K562 (cell line): Measurements from ENCODE around the gene ARR3. TPM values are rescaled to one million over a fixed set of nuclear protein-coding genes. Genes with fewer than 3 reads are reported as not detected.
"Not testable (repeated sequence)": the region's sequence is repeated elsewhere in the genome, so short reads cannot be mapped to it uniquely, and the experiment has no call there.

Experiments used
- ATAC-seq: fragments of 200-7000 bp; cut with Tn5 transposase; 3 replicates; pipeline ENCODE4 v1.9.1; 2020; ENCODE audit warnings: moderate library complexity
- BruUV-seq: library from RNA; stranded (reverse); fragments of 400-500 nt; replicated peaks from 2 replicates; lab custom pipeline; 2021; lab: Mats Ljungman, UMichigan
- CTCF ChIA-PET: fragments of 300-600 bp; formaldehyde crosslinking; extraction: SDS; loops from one replicate; lab custom pipeline; 2021; ENCODE audit warnings: low intra/inter-chr PET ratio; lab: Yijun Ruan, JAX
- POLR2A ChIA-PET: fragments of 300-600, 350-650 bp; sonication (Branson Sonifier 250); formaldehyde crosslinking; extraction: SDS; loops from one replicate; lab custom pipeline; 2021; ENCODE audit warnings: antibody characterized with exemption, inconsistent platforms; lab: Yijun Ruan, JAX
- DNase-seq, 4 experiments: peaks; one replicate each; pipeline versions ENCODE4 v3.0.0 to v3.0.0-alpha.2; 2011 to 2018; ENCODE audit warnings: low spot score in 3 of 4, mixed read lengths in 3 of 4; ENCODE audit errors: extremely low read depth in 1 of 4
- FAIRE-seq: peaks from 2 replicates; lab custom pipeline; 2011; peaks lifted over from hg19 to GRCh38; lab: Jason Lieb, UNC
- H2AFZ ChIP-seq: 2 replicates; pipeline ENCODE4 v1.6.0; 2011; ENCODE audit warnings: low read depth, low read length, control low read depth, inconsistent platforms
- H3K27ac ChIP-seq: fragments of 200-600 bp; 3 replicates; pipeline ENCODE4 v1.8.0; 2011; ENCODE audit warnings: low read depth, mild to moderate bottlenecking, control low read depth, inconsistent platforms, low read length, moderate library complexity, mixed read lengths; ENCODE audit errors: extremely low read depth
- H3K27me3 ChIP-seq, 2 experiments: fragments of 300-600 bp in 1 of 2; 2 replicates in 1 of 2; 3 replicates in 1 of 2; pipeline versions ENCODE4 v1.6.0 to v1.8.0; 2011; ENCODE audit warnings: inconsistent platforms in 2 of 2, low read length in 2 of 2, mild to moderate bottlenecking in 1 of 2, mixed read lengths in 1 of 2, moderate library complexity in 1 of 2; ENCODE audit not compliant: control insufficient read depth in 2 of 2, insufficient read depth in 2 of 2
- H3K36me3 ChIP-seq: fragments of 300-600 bp; 3 replicates; pipeline ENCODE4 v1.8.0; 2011; ENCODE audit warnings: mild to moderate bottlenecking, low read length, inconsistent platforms; ENCODE audit not compliant: control insufficient read depth, insufficient read depth
- H3K4me1 ChIP-seq, 2 experiments: fragments of 200-600 bp in 1 of 2; replicated peaks in 1 of 2; 2 replicates in 1 of 2; 3 replicates in 1 of 2; pipeline versions ENCODE4 v1.5.1 to v1.8.0; 2011; ENCODE audit warnings: inconsistent platforms in 2 of 2, low read length in 2 of 2, mild to moderate bottlenecking in 1 of 2, mixed read lengths in 1 of 2, moderate library complexity in 1 of 2; ENCODE audit not compliant: control insufficient read depth in 2 of 2, insufficient read depth in 2 of 2
- H3K4me2 ChIP-seq: 2 replicates; pipeline ENCODE4 v1.6.1; 2011; ENCODE audit warnings: low read length, control low read depth, inconsistent platforms, mixed read lengths; ENCODE audit not compliant: insufficient read depth
- H3K4me3 ChIP-seq: fragments of 200-600 bp; sonication (generic), shearing (Covaris generic); 2 replicates; pipeline ENCODE4 v1.5.1; 2016; ENCODE audit warnings: control low read depth, inconsistent platforms
- H3K79me2 ChIP-seq: fragments of 200-600 bp; 3 replicates; pipeline ENCODE4 v1.8.0; 2011; ENCODE audit warnings: low read length, inconsistent platforms; ENCODE audit not compliant: control insufficient read depth, insufficient read depth
- H3K9ac ChIP-seq, 2 experiments: 2 replicates each; pipeline versions ENCODE4 v1.6.0 to v1.6.1; 2011; ENCODE audit warnings: low read depth in 2 of 2, low read length in 2 of 2, control low read depth in 1 of 2, inconsistent platforms in 1 of 2, mild to moderate bottlenecking in 1 of 2, mixed read lengths in 1 of 2; ENCODE audit not compliant: insufficient read depth in 1 of 2
- H3K9me1 ChIP-seq: one replicate; pipeline ENCODE4 v1.6.0; 2011; ENCODE audit warnings: inconsistent platforms, mild to moderate bottlenecking, low read length, moderate library complexity; ENCODE audit not compliant: control insufficient read depth, insufficient read depth
- H3K9me3 ChIP-seq: replicated peaks from 2 replicates; pipeline ENCODE4 v1.5.1; 2011; ENCODE audit warnings: low read depth, low read length, inconsistent platforms; ENCODE audit not compliant: control insufficient read depth, insufficient read depth
- H4K20me1 ChIP-seq: replicated peaks from 2 replicates; pipeline ENCODE4 v1.6.1; 2011; ENCODE audit warnings: low read length, inconsistent platforms, mixed read lengths; ENCODE audit not compliant: control insufficient read depth, insufficient read depth
- ELF2 ChIP-seq: fragments of 250-450 bp; sonication (Bioruptor Pico); IDR thresholded peaks from 2 replicates; pipeline ENCODE4 v1.5.0; 2021; ENCODE audit warnings: mild to moderate bottlenecking
- XRCC4 ChIP-seq: IDR thresholded peaks from one replicate; pipeline ENCODE4 v1.6.1; 2011; ENCODE audit not compliant: insufficient read depth, insufficient read length; ENCODE audit errors: extremely low read depth
- ZNF347 ChIP-seq: fragments of 450-650 bp; formaldehyde crosslinking; IDR thresholded peaks from 2 replicates; pipeline ENCODE4 v1.4.0; 2020; ENCODE audit warnings: low read depth, mild to moderate bottlenecking, moderate library complexity
- ZNF384 ChIP-seq: IDR thresholded peaks from 2 replicates; pipeline ENCODE4 v1.6.1; 2012; ENCODE audit warnings: low read depth, low read length, improper control_type of control experiment
- WGBS: fragments of 100-300 bp; shearing (Covaris generic); methylation state at CpG from one replicate; pipeline ENCODE4 v1.1.6; 2016; ENCODE audit warnings: low coverage, mixed read lengths; ENCODE audit not compliant: insufficient coverage; ENCODE audit errors: missing lambda C conversion rate; 5-methylcytosine and 5-hydroxymethylcytosine counted together
- in situ Hi-C: fragments of 300-500 bp; cut with MboI; formaldehyde crosslinking; loops from 4 replicates; pipeline ENCODE4 v1.15.0; 2018; ENCODE audit warnings: inconsistent platforms, mixed read lengths
- intact Hi-C: fragments of 100-400 bp; cut with micrococcal nuclease; formaldehyde crosslinking; loops from 2 replicates; pipeline ENCODE4 v1.14.2; 2022
- polyA plus RNA-seq, 8 experiments: library from polyadenylated mRNA; depleted of rRNA in 4 of 8; stranded (reverse) in 5 of 8; unstranded in 3 of 8; fragments of >200 nt; fragmentation: Nextera tagmentation in 2 of 8; fragmentation: Illumina TruSeq in 1 of 8; extraction: Ambion mirVana in 2 of 8; extraction: Trizol in 1 of 8; gene quantifications; 2 replicates each; pipeline versions ENCODE4 v1.2.1 to v1.2.3, GENCODE V29; 2011 to 2014; ENCODE audit warnings: inconsistent platforms in 1 of 8, missing spikeins in 1 of 8
- total RNA-seq, 7 experiments: library from RNA; depleted of rRNA in 6 of 7; stranded (reverse); fragments of >200 nt in 6 of 7; fragmentation: Illumina TruSeq in 2 of 7; extraction: Trizol in 2 of 7; gene quantifications; 2 replicates each; pipeline versions ENCODE4 v1.2.1 to v1.2.3, GENCODE V29; 2011 to 2021; ENCODE audit warnings: low replicate concordance in 1 of 7
- TF ChIP-seq, protein P1 (sequence below): IDR thresholded peaks from 2 replicates; pipeline ENCODE4 v1.6.1; 2011; ENCODE audit not compliant: insufficient read length; ENCODE audit errors: extremely low read depth

Gene ARR3
- total and polyA plus RNA-seq, 9 of the 15 experiments (the other 6 are each of a cell fraction or from before 2014, with no cell fraction given), result not detected

DNA sequence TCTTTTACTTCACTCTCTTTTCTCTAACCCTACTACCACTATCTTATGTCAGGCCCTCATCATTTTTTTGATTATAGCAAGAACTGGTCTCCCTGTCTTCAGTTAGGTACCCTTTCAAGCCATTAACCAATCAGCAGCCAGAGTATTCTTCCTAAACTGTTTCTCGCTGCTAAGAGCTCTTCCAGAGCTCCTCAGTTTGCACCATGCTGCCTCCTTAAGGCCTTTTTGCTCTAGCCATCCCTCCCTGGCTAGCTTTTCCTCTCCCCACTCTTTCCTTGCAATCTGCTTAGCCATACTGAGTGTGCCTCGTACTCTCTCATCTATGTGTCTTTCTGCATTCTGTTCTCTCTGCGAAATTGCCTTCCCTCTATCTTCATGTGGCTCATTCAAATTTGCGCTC, 54.6 kb downstream of the ARR3 start:
- FAIRE-seq, result no peak
- POLR2A ChIA-PET, result no interaction called here
- intact Hi-C loops, result no loop called here
- Histone ChIP-seq H3K27me3 (no peaks in the 10 kb centered on the region), H3K9me1 (no peaks in the 10 kb centered on the region), H3K36me3 (peaks cover 2% of the 10 kb centered on the region; the same call in 1 of the 3 replicates), H3K27ac (no peak overlapping the region), H3K9me3 (no peaks in the 10 kb centered on the region), H2AFZ (no peak overlapping the region), H3K4me3 (no peak overlapping the region), H3K79me2 (no peaks in the 10 kb centered on the region), H3K4me2 (no peak overlapping the region)
- DNase-seq, result no peak
- WGBS, result 90% methylated on average over 4 of the region's 4 CpGs
- BruUV-seq, result no TSS peak
- in situ Hi-C loops, result no loop called here
- no peak for ATAC-seq
- CTCF ChIA-PET, result no interaction called here
- TF ChIP-seq, protein P1, sequence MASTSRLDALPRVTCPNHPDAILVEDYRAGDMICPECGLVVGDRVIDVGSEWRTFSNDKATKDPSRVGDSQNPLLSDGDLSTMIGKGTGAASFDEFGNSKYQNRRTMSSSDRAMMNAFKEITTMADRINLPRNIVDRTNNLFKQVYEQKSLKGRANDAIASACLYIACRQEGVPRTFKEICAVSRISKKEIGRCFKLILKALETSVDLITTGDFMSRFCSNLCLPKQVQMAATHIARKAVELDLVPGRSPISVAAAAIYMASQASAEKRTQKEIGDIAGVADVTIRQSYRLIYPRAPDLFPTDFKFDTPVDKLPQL, result no peak
- TF ChIP-seq ELF2 (CRISPR knock-in tag) (no peak), XRCC4 (no peak), ZNF384 (no peak), ZNF347 (CRISPR knock-in tag) (no peak)
- TF ChIP-seq, all 486 proteins: peak for 0
- Histone ChIP-seq H3K9ac (no peak overlapping the region), H4K20me1 (no peaks in the 10 kb centered on the region), H3K4me1 (no peaks in the 10 kb centered on the region)

DNA sequence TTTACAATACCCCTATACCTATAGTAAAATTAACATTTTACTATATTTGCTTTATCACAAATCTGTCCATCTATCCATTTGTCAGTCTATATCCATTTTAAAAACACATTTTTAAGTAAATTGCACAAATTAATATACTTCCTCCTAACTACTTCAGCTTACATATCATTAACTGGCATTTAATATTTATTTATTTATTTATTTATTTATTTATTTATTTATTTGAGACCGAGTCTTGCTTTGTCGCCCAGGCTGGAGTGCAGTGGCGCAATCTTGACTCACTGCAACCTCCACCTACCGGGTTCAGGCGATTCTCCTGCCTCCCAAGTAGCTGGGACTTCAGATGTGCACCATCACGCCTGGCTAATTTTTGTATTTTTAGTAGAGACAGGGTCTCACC, 55.5 kb downstream of the ARR3 start:
- 92% methylated on average over 6 of the region's 6 CpGs for WGBS
- intact Hi-C loops, H2AFZ ChIP-seq, H3K9me1 ChIP-seq, H4K20me1 ChIP-seq, H3K4me1 ChIP-seq, H3K4me3 ChIP-seq, in situ Hi-C loops, POLR2A ChIA-PET, H3K9me3 ChIP-seq, ATAC-seq, H3K9ac ChIP-seq, FAIRE-seq, H3K27ac ChIP-seq, H3K79me2 ChIP-seq, H3K4me2 ChIP-seq, BruUV-seq, H3K36me3 ChIP-seq, DNase-seq, H3K27me3 ChIP-seq, CTCF ChIA-PET: not testable (repeated sequence)
